Activated T-helper 1 cell treated with anti-CD3 and anti-CD28 coated beads, Interleukin-12 subunit alpha, Interleukin-12 subunit beta, Interleukin-2, Interleukin-4 antibody, amounts not matched to agents 30 ng/mL and 10 ng/mL and 1 ng/mL, durations not matched to agents 14 hours and 24 hours and 36 hours (primary cell): ENCODE measurements around the gene HDHD5. TPM values are rescaled to one million over a fixed set of nuclear protein-coding genes. Genes with fewer than 3 reads are reported as not detected.

Source experiments
- DNase-seq: peaks from one replicate; pipeline ENCODE4 v3.0.0; 2021; ENCODE audit warnings: low spot score
- H3K27ac Mint-ChIP-seq: one replicate; pipeline ENCODE4 v1.8.0; 2021; ENCODE audit warnings: mild to moderate bottlenecking, mixed read lengths
- H3K27me3 Mint-ChIP-seq: one replicate; pipeline ENCODE4 v1.8.0; 2022; ENCODE audit warnings: mild to moderate bottlenecking, moderate library complexity, mixed read lengths; ENCODE audit not compliant: insufficient read depth
- H3K36me3 Mint-ChIP-seq: one replicate; pipeline ENCODE4 v1.8.0; 2021; ENCODE audit warnings: low read depth, mixed read lengths
- H3K4me1 Mint-ChIP-seq: one replicate; pipeline ENCODE4 v1.8.0; 2021; ENCODE audit warnings: low read depth, mixed read lengths
- H3K4me3 Mint-ChIP-seq: one replicate; pipeline ENCODE4 v1.8.0; 2021; ENCODE audit warnings: mild to moderate bottlenecking, moderate library complexity, mixed read lengths
- H3K9me3 Mint-ChIP-seq: one replicate; pipeline ENCODE4 v1.8.0; 2021; ENCODE audit warnings: mixed read lengths
- intact Hi-C: fragments of 100-400 bp; cut with micrococcal nuclease; formaldehyde crosslinking; loops from one replicate; pipeline ENCODE4 v1.15.1; 2024
- total RNA-seq: library from RNA; stranded (reverse); gene quantifications from 2 replicates; pipeline ENCODE4 v1.2.3, GENCODE V29; 2022

The HDHD5 gene
- total RNA-seq, 1 donor from 2014 or later, result 39.1 TPM

- intact Hi-C loops, result no loop called here
- peaks cover 77% of the 10 kb centered on the region for H3K4me1 Mint-ChIP-seq
- no peak for DNase-seq
- peaks cover 52% of the 10 kb centered on the region for H3K36me3 Mint-ChIP-seq
- H3K27ac Mint-ChIP-seq, result no peak overlapping the region
- H3K27me3 Mint-ChIP-seq, result no peaks in the 10 kb centered on the region
- H3K9me3 Mint-ChIP-seq, result no peaks in the 10 kb centered on the region
- H3K4me3 Mint-ChIP-seq, result no peak overlapping the region
These were observed 67.2 kb downstream of the HDHD5 start for GRCh38 chr22:17091851-17092250.

DNA sequence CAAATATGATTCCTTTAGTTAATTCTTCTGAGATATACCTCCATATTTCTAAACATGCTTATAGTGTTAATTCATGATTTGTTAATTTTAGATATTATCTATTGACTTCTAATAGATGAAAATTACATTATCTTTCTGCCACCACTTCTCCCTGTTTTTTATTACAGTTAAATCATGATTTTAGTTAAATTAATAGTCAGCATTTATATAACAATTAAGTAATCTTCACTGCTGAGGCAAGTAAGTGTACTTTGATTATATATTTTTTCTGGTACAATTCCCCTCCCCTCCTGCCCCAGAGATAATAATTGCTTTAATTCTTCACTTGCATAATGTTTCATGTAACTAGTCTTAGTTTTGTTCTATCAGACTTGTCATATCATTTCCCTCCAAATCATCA is 68.5 kb downstream of the HDHD5 start:
- Mint-ChIP-seq H3K4me1 (peaks cover 77% of the 10 kb centered on the region), H3K27ac (no peak overlapping the region), H3K36me3 (peaks cover 46% of the 10 kb centered on the region), H3K4me3 (no peak overlapping the region), H3K9me3 (no peaks in the 10 kb centered on the region), H3K27me3 (no peaks in the 10 kb centered on the region)
- DNase-seq, result no peak
- intact Hi-C loops, result no loop called here

Other genes starting within 250 kb of the HDHD5 start
- not detected in 2 replicates for gene GAB4, start 151.1 kb downstream of the HDHD5 start, total RNA-seq
- 23.2 and 23.6 TPM in 2 replicates for gene IL17RA, start 74.3 kb downstream of the HDHD5 start, total RNA-seq
- gene TMEM121B, start 37.9 kb downstream of the HDHD5 start, total RNA-seq, result 0.20 and 0.23 TPM in 2 replicates
- 3.4 and 3.7 TPM in 2 replicates for gene ADA2, start 60.2 kb upstream of the HDHD5 start, total RNA-seq
- 0.05 and 0.18 TPM in 2 replicates for gene CECR2, start 210.2 kb upstream of the HDHD5 start, total RNA-seq